GM23248 (cell line): ENCODE measurements around the gene PTPN14. TPM values are rescaled to one million over a fixed set of nuclear protein-coding genes. Genes with fewer than 3 reads are reported as not detected.

Experiments
- DNase-seq: peaks from one replicate; pipeline ENCODE4 v3.0.0-alpha.2; 2015
- H2AFZ ChIP-seq: fragments of 200-600 bp; sonication (generic); 2 replicates; pipeline ENCODE4 v1.6.1; 2016; ENCODE audit warnings: antibody characterized with exemption
- H3F3A ChIP-seq: fragments of 200-600 bp; sonication (generic); 2 replicates; pipeline ENCODE4 v1.6.1; 2016; ENCODE audit warnings: mild to moderate bottlenecking, antibody characterized with exemption, mixed run types; ENCODE audit not compliant: insufficient read depth
- H3K27ac ChIP-seq: fragments of 200-600 bp; sonication (generic); 2 replicates; pipeline ENCODE4 v1.5.1; 2016; ENCODE audit warnings: mild to moderate bottlenecking
- H3K27me3 ChIP-seq: fragments of 200-600 bp; sonication (generic); replicated peaks from 2 replicates; pipeline ENCODE4 v1.6.1; 2016; ENCODE audit warnings: mild to moderate bottlenecking; ENCODE audit not compliant: insufficient read depth
- H3K36me3 ChIP-seq: fragments of 200-600 bp; sonication (generic); 2 replicates; pipeline ENCODE4 v1.6.1; 2016; ENCODE audit warnings: low read depth, mild to moderate bottlenecking
- H3K4me1 ChIP-seq: fragments of 200-600 bp; sonication (generic); 2 replicates; pipeline ENCODE4 v1.6.1; 2016; ENCODE audit warnings: mild to moderate bottlenecking; ENCODE audit not compliant: insufficient read depth
- H3K4me2 ChIP-seq: fragments of 200-600 bp; sonication (generic); one replicate; pipeline ENCODE4 v1.6.1; 2016; ENCODE audit warnings: mild to moderate bottlenecking; ENCODE audit not compliant: unreplicated experiment
- H3K4me3 ChIP-seq: fragments of 200-600 bp; sonication (generic); 2 replicates; pipeline ENCODE4 v1.5.1; 2016; ENCODE audit warnings: mild to moderate bottlenecking
- H3K79me2 ChIP-seq: fragments of 200-600 bp; sonication (generic); 2 replicates; pipeline ENCODE4 v1.6.1; 2016; ENCODE audit warnings: mild to moderate bottlenecking; ENCODE audit not compliant: insufficient read depth
- H3K9ac ChIP-seq: fragments of 200-600 bp; sonication (generic); 2 replicates; pipeline ENCODE4 v1.6.1; 2016; ENCODE audit warnings: mild to moderate bottlenecking
- H3K9me2 ChIP-seq: fragments of 200-600 bp; sonication (generic); 2 replicates; pipeline ENCODE4 v1.6.1; 2016; ENCODE audit warnings: mixed run types, mild to moderate bottlenecking, moderate library complexity; ENCODE audit not compliant: insufficient read depth
- H3K9me3 ChIP-seq: fragments of 200-600 bp; sonication (generic); one replicate; pipeline ENCODE4 v1.6.1; 2017; ENCODE audit warnings: low read depth
- H4K20me1 ChIP-seq: fragments of 200-600 bp; sonication (generic); 2 replicates; pipeline ENCODE4 v1.6.0; 2016; ENCODE audit not compliant: insufficient read depth
- EZH2 ChIP-seq: fragments of 200-600 bp; sonication (generic); IDR thresholded peaks from 2 replicates; pipeline ENCODE4 v1.6.1; 2018; ENCODE audit warnings: antibody characterized with exemption, mild to moderate bottlenecking; ENCODE audit not compliant: insufficient read depth, poor library complexity, severe bottlenecking
- EZH2phosphoT487 ChIP-seq: fragments of 200-600 bp; sonication (generic); IDR thresholded peaks from 2 replicates; pipeline ENCODE4 v1.6.1; 2018; ENCODE audit warnings: antibody characterized with exemption, moderate library complexity, mild to moderate bottlenecking, low read depth; ENCODE audit not compliant: insufficient read depth
- WGBS, 2 experiments: methylation state at CpG; one replicate each; pipeline ENCODE4 v1.1.6; 2015 to 2017; ENCODE audit warnings: low lambda C conversion rate in 2 of 2, low coverage in 1 of 2; ENCODE audit errors: missing lambda C conversion rate in 2 of 2; 5-methylcytosine and 5-hydroxymethylcytosine counted together
- in situ Hi-C: fragments of 300-500 bp; cut with MboI; formaldehyde crosslinking; loops from 2 replicates; pipeline ENCODE4 v1.15.0; 2020
- polyA plus RNA-seq: library from polyadenylated mRNA; unstranded; fragments of >200 nt; fragmentation: Nextera tagmentation; extraction: Ambion mirVana; gene quantifications from 2 replicates; pipeline ENCODE4 v1.2.1, GENCODE V29; 2016
- total RNA-seq: library from RNA; depleted of rRNA; stranded (reverse); fragments of >200 nt; shearing (Covaris generic); gene quantifications from 2 replicates; pipeline ENCODE4 v1.2.3, GENCODE V29; 2014

PTPN14 gene
- total and polyA plus RNA-seq, 2 experiments from 2014 or later = 38.7 to 49.8 TPM

GRCh38 chr1:214588963-214589597 lies 37.7 kb upstream of the PTPN14 start:
- H3F3A ChIP-seq = peaks cover 10% of the 10 kb centered on the region
- no peak overlapping the region for H3K4me2 ChIP-seq
- no peak overlapping the region for H2AFZ ChIP-seq
- H3K79me2 ChIP-seq = no peaks in the 10 kb centered on the region
- TF ChIP-seq EZH2 = no peak
- TF ChIP-seq EZH2phosphoT487 = no peak
- no peaks in the 10 kb centered on the region for H3K36me3 ChIP-seq
- no peak overlapping the region for H3K4me3 ChIP-seq
- H3K9ac ChIP-seq = no peak overlapping the region
- WGBS, 2 experiments = 75 to 76% methylated on average over 4 of the region's 4 CpGs
- H4K20me1 ChIP-seq = no peaks in the 10 kb centered on the region
- H3K9me2 ChIP-seq = no peaks in the 10 kb centered on the region
- H3K9me3 ChIP-seq = no peaks in the 10 kb centered on the region
- H3K27ac ChIP-seq = no peak overlapping the region
- peaks cover 10% of the 10 kb centered on the region for H3K4me1 ChIP-seq
- no peak for DNase-seq
- H3K27me3 ChIP-seq = no peaks in the 10 kb centered on the region
- in situ Hi-C loops = loop anchor here (25.0 kb wide), 1 partner anchor 377 kb away; no protein-coding TSS in a partner anchor

DNA sequence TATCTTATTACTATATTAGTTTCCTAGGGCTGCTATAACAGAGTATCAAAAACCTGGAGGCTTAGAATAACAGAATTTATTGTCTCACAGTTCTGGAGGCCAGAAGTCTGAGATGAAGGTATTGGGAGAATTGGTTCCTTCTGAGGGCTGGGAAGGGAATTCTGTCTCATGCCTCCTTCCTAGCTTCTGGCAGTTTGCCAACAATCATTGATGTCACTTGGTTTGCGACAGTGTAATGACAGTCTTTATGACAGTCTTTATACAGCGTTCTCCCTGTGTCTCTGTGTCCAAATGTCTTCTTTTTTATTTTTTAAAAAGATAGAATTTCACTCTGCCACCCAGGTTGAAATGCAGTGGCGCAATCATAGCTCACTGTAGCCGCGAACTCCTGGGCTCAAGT lies 35.8 kb upstream of the PTPN14 start:
- in situ Hi-C loops = loop anchor here (25.0 kb wide), 1 partner anchor 375 kb away; no protein-coding TSS in a partner anchor
- H3K27me3 ChIP-seq = no peaks in the 10 kb centered on the region
- WGBS, 2 experiments = 81 to 84% methylated on average over 5 of the region's 5 CpGs
- no peak overlapping the region for H2AFZ ChIP-seq
- H3K9me3 ChIP-seq = no peaks in the 10 kb centered on the region
- no peaks in the 10 kb centered on the region for H4K20me1 ChIP-seq
- peaks cover 27% of the 10 kb centered on the region for H3K4me1 ChIP-seq
- H3F3A ChIP-seq = peaks cover 29% of the 10 kb centered on the region
- H3K79me2 ChIP-seq = no peaks in the 10 kb centered on the region
- H3K36me3 ChIP-seq = no peaks in the 10 kb centered on the region
- no peaks in the 10 kb centered on the region for H3K9me2 ChIP-seq
- no peak for DNase-seq
- H3K4me3 ChIP-seq = no peak overlapping the region
- H3K9ac ChIP-seq = no peak overlapping the region
- H3K4me2 ChIP-seq = no peak overlapping the region
- no peak overlapping the region for H3K27ac ChIP-seq
- no peak for TF ChIP-seq EZH2
- TF ChIP-seq EZH2phosphoT487 = no peak

- H3K79me2 ChIP-seq = no peaks in the 10 kb centered on the region
- no peak overlapping the region for H3K27ac ChIP-seq
- no peaks in the 10 kb centered on the region for H4K20me1 ChIP-seq
- no peaks in the 10 kb centered on the region for H3K27me3 ChIP-seq
- no peaks in the 10 kb centered on the region for H3K9me3 ChIP-seq
- in situ Hi-C loops = loop anchor here (25.0 kb wide), 1 partner anchor 374 kb away; no protein-coding TSS in a partner anchor
- WGBS, 2 experiments = 97 to 99% methylated on average over 3 of the region's 3 CpGs
- DNase-seq = no peak
- no peaks in the 10 kb centered on the region for H3K9me2 ChIP-seq
- H3K36me3 ChIP-seq = no peaks in the 10 kb centered on the region
- H3K4me3 ChIP-seq = no peak overlapping the region
- TF ChIP-seq EZH2phosphoT487 = no peak
- TF ChIP-seq EZH2 = no peak
- no peak overlapping the region for H3K9ac ChIP-seq
- H3F3A ChIP-seq = peaks cover 35% of the 10 kb centered on the region
- H3K4me1 ChIP-seq = peaks cover 32% of the 10 kb centered on the region
- H2AFZ ChIP-seq = no peak overlapping the region
- H3K4me2 ChIP-seq = no peak overlapping the region
Observed at GRCh38 chr1:214586621-214587020, 35.2 kb upstream of the PTPN14 start.

GRCh38 chr1:214584805-214585766 lies 33.7 kb upstream of the PTPN14 start:
- in situ Hi-C loops = loop anchor here (25.0 kb wide), 1 partner anchor 373 kb away; no protein-coding TSS in a partner anchor
- Histone ChIP-seq H4K20me1 (no peaks in the 10 kb centered on the region), H3K27me3 (no peaks in the 10 kb centered on the region), H3K4me3 (no peak overlapping the region), H3K9ac (no peak overlapping the region), H3K79me2 (no peaks in the 10 kb centered on the region), H3K9me2 (no peaks in the 10 kb centered on the region), H3F3A (peaks cover 49% of the 10 kb centered on the region), H3K36me3 (no peaks in the 10 kb centered on the region), H3K27ac (peak overlapping the region; percentile 27; the same call in 1 of the 2 replicates), H3K9me3 (no peaks in the 10 kb centered on the region), H3K4me1 (peaks cover 44% of the 10 kb centered on the region), H2AFZ (no peak overlapping the region), H3K4me2 (peak overlapping the region; percentile 51)
- peak; percentile 85 for DNase-seq
- TF ChIP-seq EZH2phosphoT487 (no peak), EZH2 (no peak)
- WGBS, 2 experiments = 0% methylated on average over 1 of the region's 1 CpG
